GM13976 (cell line): ENCODE measurements around the gene CUL4A.

ENCODE experiments used
- DNase-seq: peaks from one replicate; pipeline ENCODE4 v3.0.0; 2012; ENCODE audit warnings: low spot score
- CTCF ChIP-seq: IDR thresholded peaks from 2 replicates; pipeline ENCODE4 v1.5.1; 2012; ENCODE audit warnings: borderline replicate concordance, mild to moderate bottlenecking; ENCODE audit not compliant: insufficient read depth; ENCODE audit errors: extremely low read depth, missing control alignments, control extremely low read depth
- in situ Hi-C: fragments of 300-500 bp; cut with MboI; formaldehyde crosslinking; loops from one replicate; pipeline ENCODE4 v1.12.0; 2022; ENCODE audit warnings: low sequenced_read_pairs, mixed read lengths, inconsistent platforms; ENCODE audit not compliant: unreplicated experiment

Gene CUL4A

GRCh38 chr13:113166266-113166665, 43.1 kb upstream of the CUL4A start:
- in situ Hi-C loops = no loop called here
- DNase-seq = no peak
- TF ChIP-seq CTCF = no peak

DNA sequence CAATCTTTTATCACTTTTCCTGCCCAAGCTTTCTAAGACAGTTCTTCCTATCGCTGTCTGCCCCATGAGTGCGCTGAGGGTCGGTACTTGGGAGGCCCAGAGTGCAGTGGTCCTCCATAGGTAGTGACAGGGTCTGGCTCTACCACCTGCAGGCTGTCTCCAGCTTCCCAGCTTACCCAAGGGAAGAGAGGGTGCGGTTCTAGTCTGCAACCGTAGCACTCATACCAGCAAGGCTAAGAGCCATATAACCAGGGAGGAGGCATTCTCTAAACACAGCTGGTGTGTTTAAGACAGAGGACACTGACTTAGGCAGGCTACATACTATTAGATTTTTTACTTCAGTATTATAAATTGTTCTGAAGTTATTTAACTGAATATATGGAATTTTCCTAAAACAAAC, 42.7 kb upstream of the CUL4A start:
- DNase-seq = no peak
- in situ Hi-C loops = no loop called here
- TF ChIP-seq CTCF = no peak

- in situ Hi-C loops = no loop called here
- no peak for TF ChIP-seq CTCF
Observed at GRCh38 chr13:113167155-113167554, 42.3 kb upstream of the CUL4A start.

DNA sequence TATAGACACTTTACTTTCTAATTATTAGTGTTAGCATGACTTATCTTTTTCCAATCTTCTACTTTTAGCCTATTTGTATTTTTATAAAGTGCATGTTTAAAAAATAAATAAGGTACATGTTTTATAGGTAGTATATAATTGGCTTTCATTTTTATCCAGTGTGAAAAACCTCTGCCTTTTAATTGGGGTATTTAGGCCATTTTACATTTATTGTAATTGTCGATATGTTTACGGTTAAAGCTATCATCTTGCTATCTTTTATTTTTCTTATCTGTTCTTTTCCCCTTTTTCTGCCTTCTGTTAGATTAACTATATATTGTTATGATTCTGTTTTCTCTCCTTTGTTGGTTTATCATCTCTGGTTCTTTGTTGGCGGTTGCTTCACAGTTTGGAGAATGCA, 41.8 kb upstream of the CUL4A start:
- in situ Hi-C loops = no loop called here
- TF ChIP-seq CTCF = no peak
- DNase-seq = no peak

More at GRCh38 chr13:113167155-113167554, 42.3 kb upstream of the CUL4A start:
- DNase-seq = no peak

GRCh38 chr13:113168211-113168610, 41.2 kb upstream of the CUL4A start:
- TF ChIP-seq CTCF = no peak
- in situ Hi-C loops = no loop called here
- no peak for DNase-seq

DNA sequence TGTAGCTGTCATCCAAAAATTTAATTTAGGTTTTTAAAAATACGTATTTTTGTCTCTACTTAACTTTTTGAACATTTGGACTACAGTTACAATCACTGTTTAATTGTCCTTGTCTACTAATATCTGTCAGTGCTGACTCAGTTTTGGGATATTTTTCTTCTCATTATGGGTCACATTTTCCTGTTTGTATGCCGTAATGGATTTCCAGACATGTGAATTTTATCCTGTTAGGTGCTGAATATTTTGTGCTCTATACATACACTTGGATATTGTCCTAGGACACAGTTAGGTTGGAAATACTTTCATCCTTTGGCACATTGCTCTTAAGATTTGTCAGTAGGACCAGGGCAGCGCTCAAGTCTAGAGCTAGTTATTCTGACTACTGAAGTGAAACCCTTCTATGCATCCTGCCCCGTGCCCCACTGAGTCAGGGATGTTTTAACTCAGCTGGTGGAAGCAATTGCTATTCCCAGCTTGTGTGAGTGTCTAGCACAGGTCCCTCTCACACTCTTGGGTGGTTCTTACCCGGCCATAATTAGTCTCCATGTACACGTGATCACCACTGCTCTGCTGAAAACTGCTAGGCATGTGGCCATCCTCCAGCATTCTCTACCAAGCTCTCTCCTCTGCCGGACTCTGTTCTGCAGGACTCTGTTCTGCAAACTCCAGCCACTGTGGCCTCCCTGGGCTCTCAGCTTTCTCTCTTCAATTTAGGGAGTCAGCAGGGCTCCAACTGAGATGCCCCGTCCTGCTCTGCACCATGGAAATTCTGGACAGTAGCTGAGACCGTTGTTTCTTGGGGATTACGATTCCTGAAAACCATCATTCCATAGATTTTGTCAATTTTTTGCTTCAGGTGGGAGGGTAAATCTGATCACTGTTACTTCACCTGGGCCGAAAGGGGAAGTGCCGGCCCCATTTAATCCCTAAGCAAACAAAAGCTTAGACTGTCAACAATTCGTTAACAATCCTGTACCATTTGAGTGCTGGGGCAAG, 39.8 kb upstream of the CUL4A start:
- in situ Hi-C loops = no loop called here
- no peak for TF ChIP-seq CTCF
- DNase-seq = no peak
